Measurements from ENCODE around the gene TAF1A. TPM values are rescaled to one million over a fixed set of nuclear protein-coding genes. Genes with fewer than 3 reads are reported as not detected.
"Not testable (repeated sequence)": the region's sequence is repeated elsewhere in the genome, so short reads cannot be mapped to it uniquely, and the experiment has no call there.

Gene TAF1A
- total RNA-seq, 1 experiment from 2014 or later, result 11.3 TPM

DNA sequence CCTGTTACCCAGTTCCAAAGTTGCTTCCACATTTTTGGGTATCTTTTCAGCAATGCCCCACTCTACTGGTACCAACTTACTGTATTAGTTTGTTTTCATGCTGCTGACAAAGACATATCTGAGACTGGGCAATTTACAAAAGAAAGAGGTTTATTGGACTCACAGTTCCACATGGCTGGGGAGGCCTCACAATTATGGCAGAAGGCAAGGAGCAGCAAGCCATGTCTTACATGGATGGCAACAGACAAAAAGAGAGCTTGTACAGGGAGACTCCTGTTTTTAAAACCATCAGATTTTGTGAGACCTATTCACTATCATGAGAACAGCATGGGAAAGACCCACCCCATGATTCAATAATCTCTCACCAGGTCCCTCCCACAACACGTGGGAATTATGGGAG, 19.4 kb upstream of the TAF1A start:
- in situ Hi-C loops (cut with HindIII; ENCODE audit: low pct_unique_long_range_greater_than_20kb, low sequenced_read_pairs); DNase-seq (ENCODE audit: low read depth, low spot score): not testable (repeated sequence)

DNA sequence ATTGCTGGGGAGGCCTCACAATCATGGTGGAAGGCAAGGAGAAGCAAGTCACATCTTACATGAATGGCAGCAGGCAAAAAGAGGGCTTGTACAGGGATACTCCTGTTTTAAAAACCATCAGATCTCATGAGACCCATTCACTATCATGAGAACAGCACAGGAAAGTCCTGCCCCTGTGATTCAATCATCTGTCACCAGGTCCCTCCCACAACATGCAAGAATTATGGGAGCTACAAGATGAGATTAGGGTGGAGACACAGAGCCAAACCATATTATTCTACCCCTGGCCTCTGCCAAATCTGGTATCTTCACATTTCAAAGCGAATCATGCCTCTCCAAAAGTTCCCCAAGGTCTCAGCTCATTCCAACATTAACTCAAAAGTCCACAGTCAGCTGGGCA, 17.0 kb upstream of the TAF1A start:
- in situ Hi-C loops (cut with HindIII; ENCODE audit: low pct_unique_long_range_greater_than_20kb, low sequenced_read_pairs), result no loop called here
- no peak for DNase-seq (ENCODE audit: low read depth, low spot score)

DNA sequence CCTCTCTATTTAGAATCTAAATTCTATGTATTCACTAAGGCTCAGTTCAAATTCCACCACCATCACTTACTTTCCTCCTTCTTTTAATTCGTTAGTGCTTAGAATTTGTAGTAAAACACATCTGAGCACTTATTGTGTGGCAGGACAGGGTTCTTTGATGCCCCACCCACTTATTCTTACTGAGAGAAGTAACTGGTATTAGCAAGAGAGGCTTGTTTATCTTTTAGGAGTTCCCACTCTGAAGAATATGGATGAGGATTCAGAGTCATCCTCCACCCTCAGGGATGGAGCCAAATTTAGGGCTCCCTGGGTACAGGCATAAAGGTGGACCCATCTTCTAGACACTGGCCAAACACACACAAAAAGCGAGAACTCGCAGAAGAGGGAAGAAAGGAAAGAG, 11.5 kb upstream of the TAF1A start:
- in situ Hi-C loops (cut with HindIII; ENCODE audit: low pct_unique_long_range_greater_than_20kb, low sequenced_read_pairs), result no loop called here
- DNase-seq (ENCODE audit: low read depth, low spot score), result no peak

DNA sequence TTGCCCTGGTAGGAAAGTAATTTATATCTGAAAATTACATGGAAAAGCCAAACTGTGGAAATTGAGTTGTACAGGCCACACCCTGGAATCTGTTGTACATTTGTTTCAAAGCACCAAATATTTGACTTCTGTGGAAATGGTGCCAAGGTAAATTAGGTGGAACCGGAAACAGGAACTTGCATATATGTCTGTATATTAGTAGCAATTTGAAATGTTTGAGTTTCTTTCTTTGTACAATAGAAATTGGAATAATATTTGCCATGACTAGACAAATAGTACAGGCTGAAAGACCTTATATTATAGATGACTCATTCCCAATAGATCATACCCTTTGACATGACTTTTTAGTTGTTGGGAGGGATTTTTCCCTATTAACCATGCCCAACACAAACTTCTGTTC, 10.5 kb upstream of the TAF1A start:
- no peak for DNase-seq (ENCODE audit: low read depth, low spot score)
- in situ Hi-C loops (cut with HindIII; ENCODE audit: low pct_unique_long_range_greater_than_20kb, low sequenced_read_pairs), result no loop called here

DNA sequence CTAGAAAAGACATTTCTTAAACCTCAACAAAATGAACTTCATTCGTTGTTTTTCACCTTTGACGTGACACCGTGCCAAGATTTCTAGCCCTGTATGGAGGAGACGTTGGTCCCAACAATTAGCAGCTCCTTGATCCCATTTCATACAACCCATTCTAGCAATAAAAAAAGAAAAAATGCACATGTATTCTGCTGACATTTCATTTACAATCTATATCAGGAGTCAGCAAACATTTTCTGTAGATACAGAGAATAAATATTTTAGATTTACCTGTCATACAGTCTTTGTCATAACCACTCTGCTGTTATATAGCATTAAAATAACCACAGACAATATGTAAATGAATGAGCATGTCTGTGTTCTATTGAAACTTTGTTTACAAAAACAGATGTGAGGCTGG, 7.0 kb upstream of the TAF1A start:
- DNase-seq (ENCODE audit: low read depth, low spot score), result no peak
- in situ Hi-C loops (cut with HindIII; ENCODE audit: low pct_unique_long_range_greater_than_20kb, low sequenced_read_pairs), result no loop called here

DNA sequence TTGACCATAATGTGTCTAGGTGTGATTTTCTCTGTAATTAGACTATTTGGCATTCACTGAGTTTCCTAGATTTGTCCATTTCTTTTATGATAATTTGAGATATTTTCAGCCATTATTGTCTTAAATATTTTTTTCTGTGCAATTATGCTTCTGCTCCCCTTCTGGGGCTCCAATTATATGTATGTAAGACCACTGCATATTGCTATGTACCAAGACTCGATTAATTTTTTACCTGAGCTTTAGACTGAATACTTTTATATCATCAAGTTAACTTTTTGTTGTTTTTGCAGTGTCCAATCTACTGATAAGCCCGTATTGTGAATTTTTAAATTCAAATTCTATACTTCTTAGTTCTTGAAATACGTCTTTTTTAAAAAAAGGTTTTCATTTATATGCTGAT, 5.1 kb upstream of the TAF1A start:
- in situ Hi-C loops (cut with HindIII; ENCODE audit: low pct_unique_long_range_greater_than_20kb, low sequenced_read_pairs), result no loop called here
- no peak for DNase-seq (ENCODE audit: low read depth, low spot score)

DNA sequence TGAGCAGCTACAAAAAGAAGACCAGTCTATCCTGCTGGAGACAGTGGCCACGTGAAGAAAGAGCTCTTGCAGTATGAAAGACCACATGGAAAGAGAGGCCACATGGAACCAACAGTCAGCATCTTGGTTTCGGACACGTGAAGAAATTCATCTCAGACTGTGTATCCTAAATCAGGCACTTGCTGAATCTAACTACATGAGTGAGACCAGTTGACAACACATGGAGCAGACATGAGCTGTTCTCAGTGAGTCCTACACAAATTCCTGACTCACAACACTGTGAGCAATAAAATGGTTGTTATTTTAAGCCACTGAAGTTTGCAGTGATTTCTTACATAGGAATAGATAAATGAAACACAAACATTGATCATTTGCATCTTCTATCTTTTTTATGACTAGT, 2.4 kb upstream of the TAF1A start:
- in situ Hi-C loops (cut with HindIII; ENCODE audit: low pct_unique_long_range_greater_than_20kb, low sequenced_read_pairs), result no loop called here
- peak; percentile 7 for DNase-seq (ENCODE audit: low read depth, low spot score)

DNA sequence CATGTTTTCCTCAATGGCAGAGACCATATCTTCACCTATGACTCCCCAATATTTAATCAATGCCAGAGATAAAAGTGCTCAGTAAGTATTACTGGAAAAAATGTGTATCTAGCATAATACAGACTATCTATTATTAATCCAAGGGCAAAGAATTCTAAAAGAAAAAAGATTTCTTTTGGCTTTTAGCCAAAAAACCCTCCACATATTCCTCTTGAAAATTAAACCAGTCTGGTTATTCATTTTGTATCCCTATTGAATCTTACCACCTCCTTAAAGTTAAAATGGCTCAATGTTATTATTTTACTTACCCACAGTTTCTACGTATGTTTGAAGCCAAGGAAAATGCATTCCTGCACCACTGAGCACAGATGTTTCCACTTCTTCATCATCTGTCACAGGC, 1.6 kb downstream of the TAF1A start:
- in situ Hi-C loops (cut with HindIII; ENCODE audit: low pct_unique_long_range_greater_than_20kb, low sequenced_read_pairs), result no loop called here

DNA sequence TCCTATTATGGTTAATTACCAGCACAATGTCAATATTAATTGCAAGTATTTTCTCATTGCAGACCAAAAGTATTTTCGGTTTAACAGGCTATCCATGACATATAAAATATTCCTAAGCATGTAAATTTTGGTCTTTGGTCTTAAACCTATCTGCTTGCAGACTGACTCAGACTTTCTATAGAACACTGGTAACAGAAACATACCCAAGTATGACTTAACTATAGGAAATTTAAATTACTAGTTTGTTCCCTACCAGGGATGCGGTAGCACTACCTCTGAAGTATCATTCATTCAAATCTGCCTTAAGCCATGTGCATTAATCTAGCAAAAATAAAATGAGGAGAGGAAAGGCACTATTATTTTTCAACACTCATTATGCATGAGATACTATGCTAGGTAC, 2.9 kb downstream of the TAF1A start:
- in situ Hi-C loops (cut with HindIII; ENCODE audit: low pct_unique_long_range_greater_than_20kb, low sequenced_read_pairs), result no loop called here

More for the DNA sequence above, 1.6 kb downstream of the TAF1A start:
- DNase-seq (ENCODE audit: low read depth, low spot score), result no peak

DNA sequence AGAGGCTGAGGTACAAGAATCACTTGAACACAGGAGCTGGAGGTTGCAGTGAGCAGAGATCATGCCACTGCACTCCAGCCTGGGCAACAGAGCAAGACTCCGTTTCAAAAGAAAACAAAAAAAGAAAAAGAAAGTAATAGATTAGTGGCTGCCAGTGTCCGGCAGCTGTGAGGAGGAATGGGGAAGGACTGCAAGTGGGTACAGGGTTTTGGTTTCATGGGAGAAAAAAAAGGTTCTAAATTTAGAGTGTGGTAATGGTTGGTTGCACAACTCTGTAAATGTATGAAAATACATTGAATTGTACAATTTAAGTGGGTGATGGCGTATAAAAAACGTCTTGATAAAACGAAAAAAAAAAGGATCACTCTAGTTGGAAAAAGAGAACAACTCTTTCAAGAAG, 6.7 kb downstream of the TAF1A start:
- in situ Hi-C loops (cut with HindIII; ENCODE audit: low pct_unique_long_range_greater_than_20kb, low sequenced_read_pairs), result no loop called here
- no peak for DNase-seq (ENCODE audit: low read depth, low spot score)

More for the DNA sequence above, 2.9 kb downstream of the TAF1A start:
- DNase-seq (ENCODE audit: low read depth, low spot score), result no peak

DNA sequence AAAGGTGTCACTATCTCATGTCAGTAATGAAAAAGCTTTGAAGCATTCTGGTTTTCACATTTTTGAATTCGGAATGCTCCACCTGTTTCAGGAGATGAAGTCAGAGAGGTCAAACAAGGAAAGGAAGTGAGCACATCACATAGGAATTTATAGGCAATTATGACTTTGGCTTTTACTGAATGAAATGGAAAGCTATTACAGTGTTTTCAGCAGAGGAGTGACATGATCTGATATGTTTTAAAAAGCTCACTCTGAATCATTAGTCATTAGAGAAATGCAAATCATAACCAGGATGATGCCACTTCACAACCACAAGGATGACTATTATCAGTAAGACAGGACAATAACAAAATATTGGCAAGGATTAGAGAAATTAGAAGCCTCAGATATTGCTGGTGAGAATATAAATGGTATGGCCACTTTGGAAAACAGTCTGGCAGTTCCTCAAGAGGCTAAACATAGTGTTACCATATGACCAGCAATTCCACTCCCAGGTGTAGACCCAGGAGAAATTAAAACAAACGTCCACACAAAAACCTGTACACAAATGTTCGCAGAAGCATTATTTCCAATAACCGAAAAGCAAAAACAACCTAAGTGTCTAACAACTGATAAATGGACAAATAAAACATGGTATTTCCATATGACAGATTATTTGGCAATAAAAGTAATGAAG, 7.5 kb downstream of the TAF1A start:
- in situ Hi-C loops (cut with HindIII; ENCODE audit: low pct_unique_long_range_greater_than_20kb, low sequenced_read_pairs), result no loop called here
- no peak for DNase-seq (ENCODE audit: low read depth, low spot score)

DNA sequence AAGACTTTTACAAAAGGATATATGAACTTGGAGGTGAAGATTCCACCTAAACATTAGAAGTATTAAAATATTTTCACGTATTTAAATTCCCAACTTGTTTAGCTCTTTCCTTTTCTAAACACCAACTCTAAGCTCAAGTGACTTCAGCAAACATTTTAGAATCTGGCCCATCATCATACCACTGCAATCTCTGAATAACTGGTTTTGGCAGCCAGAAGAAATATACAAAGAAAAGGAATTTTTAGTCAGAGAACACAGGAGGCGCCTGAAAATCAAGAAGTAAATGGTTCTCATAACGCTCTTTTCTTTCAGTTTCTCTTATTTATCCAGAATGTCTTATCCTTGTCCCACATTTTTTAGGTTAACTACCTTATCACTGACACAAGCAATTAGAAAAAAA, 10.4 kb downstream of the TAF1A start:
- in situ Hi-C loops (cut with HindIII; ENCODE audit: low pct_unique_long_range_greater_than_20kb, low sequenced_read_pairs), result no loop called here
- DNase-seq (ENCODE audit: low read depth, low spot score), result no peak

DNA sequence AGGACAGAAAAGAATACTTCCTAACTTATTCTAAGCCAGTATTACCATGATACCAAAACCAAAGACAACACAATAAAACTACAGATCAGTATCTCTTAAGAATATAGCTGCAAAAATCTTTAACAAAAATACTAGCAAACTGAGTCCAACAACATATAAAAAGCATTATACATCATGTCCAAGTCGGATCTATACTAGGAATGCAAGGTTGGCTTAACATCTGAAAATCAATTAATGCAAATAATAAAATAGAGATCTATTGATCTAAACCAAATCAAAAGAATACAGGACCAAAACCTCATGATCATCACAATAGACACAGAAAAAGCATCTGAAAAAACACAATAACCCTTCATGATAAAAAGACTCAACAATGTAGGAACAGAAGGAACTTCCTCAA, 18.9 kb downstream of the TAF1A start:
- no peak for DNase-seq (ENCODE audit: low read depth, low spot score)

DNA sequence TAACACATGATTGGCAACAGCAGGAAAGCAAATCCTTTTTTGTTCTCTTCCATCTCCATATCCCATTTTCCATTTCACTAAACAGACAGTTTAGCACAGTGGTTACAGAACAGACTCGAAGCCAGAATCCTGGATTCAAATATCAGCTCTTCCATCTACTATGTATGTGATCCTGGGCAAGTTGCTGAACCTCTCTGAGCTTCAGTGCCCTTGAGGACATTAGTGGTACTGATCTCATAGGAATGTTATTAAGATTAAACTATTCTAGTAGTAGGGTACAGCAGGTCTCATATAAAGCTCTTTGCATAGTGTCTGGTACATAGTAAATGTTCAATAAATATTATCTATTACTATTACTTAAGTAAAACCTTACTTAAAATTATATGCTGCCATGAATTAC, 28.1 kb downstream of the TAF1A start:
- in situ Hi-C loops (cut with HindIII; ENCODE audit: low pct_unique_long_range_greater_than_20kb, low sequenced_read_pairs), result no loop called here
- DNase-seq (ENCODE audit: low read depth, low spot score), result no peak

More for the DNA sequence above, 18.9 kb downstream of the TAF1A start:
- in situ Hi-C loops (cut with HindIII; ENCODE audit: low pct_unique_long_range_greater_than_20kb, low sequenced_read_pairs), result no loop called here

DNA sequence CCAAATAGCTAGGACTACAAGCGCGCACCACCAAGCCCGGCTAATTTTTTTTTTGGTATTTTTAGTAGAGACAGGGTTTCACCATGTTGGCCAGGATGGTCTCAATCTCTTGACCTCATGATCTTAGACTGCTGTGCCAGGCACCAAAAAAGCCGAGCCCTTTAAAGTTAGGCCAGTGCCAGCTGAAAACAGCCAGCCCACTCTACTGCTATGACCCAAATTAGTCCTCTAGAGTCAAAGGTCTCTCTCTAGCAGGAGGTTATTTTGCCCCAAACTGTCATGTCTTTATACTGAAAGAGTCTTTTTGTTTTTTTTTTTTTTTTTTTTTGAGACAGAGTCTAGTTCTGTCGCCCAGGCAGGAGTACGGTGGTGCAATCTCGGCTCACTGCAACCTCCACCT, 32.2 kb downstream of the TAF1A start:
- in situ Hi-C loops (cut with HindIII; ENCODE audit: low pct_unique_long_range_greater_than_20kb, low sequenced_read_pairs), result no loop called here
- no peak for DNase-seq (ENCODE audit: low read depth, low spot score)

DNA sequence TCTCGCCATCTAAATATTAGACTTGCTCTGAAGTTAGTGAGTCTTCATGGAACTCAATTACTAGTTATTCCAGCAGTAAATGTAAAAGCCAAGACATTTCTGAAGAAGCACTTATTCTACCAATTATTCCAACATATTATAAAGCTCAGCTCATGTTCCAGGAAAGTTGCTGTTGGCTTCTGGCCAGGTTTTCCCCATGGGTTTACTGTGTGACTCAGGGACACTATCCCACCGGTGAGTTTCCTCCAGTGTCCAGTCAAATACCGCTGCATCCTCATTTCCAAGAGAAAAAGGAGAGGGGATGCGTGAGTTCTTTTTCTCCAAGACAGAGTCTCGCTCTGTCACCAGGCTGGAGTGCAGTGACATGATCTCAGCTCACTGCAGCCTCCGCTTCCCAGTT, 32.6 kb downstream of the TAF1A start:
- in situ Hi-C loops (cut with HindIII; ENCODE audit: low pct_unique_long_range_greater_than_20kb, low sequenced_read_pairs), result no loop called here
- DNase-seq (ENCODE audit: low read depth, low spot score), result no peak

DNA sequence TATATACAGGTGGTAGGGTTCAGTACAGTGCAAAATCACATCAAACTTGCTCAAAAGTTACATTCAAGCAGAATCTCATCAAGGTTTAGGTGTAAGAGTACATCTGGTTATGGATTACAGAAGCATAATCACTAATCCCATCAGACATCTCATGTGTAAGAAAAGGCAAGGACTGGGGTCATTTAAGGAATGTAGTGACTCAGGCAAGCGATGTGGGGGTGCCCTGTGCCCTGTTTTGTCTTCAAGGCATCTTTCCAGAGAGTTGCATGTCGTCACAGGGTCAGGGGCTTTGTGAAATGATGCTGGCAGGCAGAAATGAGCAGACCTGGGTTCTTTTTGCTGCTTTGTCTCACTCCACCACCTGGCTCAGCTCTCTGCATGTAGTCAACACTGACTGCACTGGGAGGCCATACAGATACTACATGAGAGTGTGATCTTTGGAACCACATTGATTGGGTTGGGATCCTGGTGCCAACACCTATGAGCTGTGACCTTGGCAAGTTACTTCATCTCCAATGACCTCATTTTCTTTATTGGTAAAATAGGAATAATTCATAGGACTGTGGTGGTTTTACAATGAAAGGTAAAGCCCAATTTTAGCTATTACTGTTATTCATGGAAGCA, 33.6 kb downstream of the TAF1A start:
- DNase-seq (ENCODE audit: low read depth, low spot score), result no peak
- in situ Hi-C loops (cut with HindIII; ENCODE audit: low pct_unique_long_range_greater_than_20kb, low sequenced_read_pairs), result no loop called here

DNA sequence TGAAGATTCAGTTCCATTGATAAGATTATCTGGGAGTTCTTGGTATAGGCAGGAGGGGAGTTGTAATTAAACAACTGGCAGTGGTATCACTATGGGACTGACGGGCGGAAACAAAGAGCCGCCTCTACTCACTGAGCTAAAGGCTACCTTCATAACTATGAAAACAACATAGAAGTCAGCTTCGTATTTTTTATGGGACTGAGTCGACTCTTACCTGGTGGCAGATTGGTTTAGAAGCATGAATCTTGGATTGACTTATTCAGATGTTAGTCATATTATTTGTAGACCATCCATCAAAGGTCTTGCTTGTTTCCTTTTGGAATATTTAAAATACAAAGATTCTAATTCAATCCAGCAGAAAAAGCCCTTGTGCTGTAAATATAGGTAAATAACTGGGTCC, 35.6 kb downstream of the TAF1A start:
- no peak for DNase-seq (ENCODE audit: low read depth, low spot score)
- in situ Hi-C loops (cut with HindIII; ENCODE audit: low pct_unique_long_range_greater_than_20kb, low sequenced_read_pairs), result no loop called here

DNA sequence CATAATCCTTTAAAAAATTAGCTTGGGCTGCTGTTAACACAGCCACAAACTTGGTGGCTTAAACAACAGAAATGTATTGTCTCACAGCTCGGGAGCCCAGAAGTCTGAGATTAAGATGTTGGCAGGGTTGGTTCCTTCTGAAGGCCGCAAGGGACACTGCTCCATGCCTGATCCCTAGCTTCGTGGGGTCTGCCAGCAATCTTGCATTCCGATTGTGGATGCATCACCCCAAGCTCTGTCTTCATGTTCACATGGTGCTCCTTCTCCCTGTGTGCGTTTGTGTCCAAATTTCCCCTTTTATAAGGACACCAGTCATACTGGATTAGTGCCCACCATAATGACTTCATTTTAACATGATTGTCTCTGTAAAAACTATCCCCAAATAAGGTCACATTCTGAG, 36.9 kb downstream of the TAF1A start:
- DNase-seq (ENCODE audit: low read depth, low spot score), result no peak
- in situ Hi-C loops (cut with HindIII; ENCODE audit: low pct_unique_long_range_greater_than_20kb, low sequenced_read_pairs), result no loop called here
